ENCODE data around the gene JDP2. TPM values are rescaled to one million over a fixed set of nuclear protein-coding genes. Genes with fewer than 3 reads are reported as not detected.

JDP2 gene
- total and polyA plus RNA-seq, 2 of the 4 experiments (the other 2 are of a cell fraction): 35.7 to 38.4 TPM

DNA sequence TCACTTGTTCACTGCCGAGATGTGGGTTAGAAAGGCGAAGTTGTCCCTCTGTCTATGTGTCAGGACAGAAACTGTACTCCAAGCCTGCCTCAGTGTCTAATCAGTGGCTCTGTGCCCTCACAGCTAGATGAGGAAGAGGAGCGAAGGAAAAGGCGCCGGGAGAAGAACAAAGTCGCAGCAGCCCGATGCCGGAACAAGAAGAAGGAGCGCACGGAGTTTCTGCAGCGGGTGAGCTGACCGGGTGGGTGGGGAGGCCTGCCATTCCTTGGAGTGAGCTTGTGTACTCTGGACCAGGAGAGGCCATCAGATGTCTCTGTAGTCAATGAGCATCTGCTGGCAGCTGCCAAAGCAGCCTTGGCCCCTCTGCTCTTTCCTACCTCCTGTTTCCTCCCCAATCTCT, 33.5 kb downstream of the JDP2 start:
- Histone ChIP-seq H2BK120ac (ENCODE audit: low read depth, low read length) (no peak overlapping the region), H4K5ac (ENCODE audit: low read depth, low read length) (no peak overlapping the region), H3K9ac (ENCODE audit: low read depth, low read length) (no peak overlapping the region), H2BK5ac (ENCODE audit: low read depth, low read length, poor library complexity, severe bottlenecking) (no peak overlapping the region), H3K23ac (ENCODE audit: low read depth, low read length) (no peak overlapping the region), H3K36me3 (ENCODE audit: control insufficient read depth, insufficient read depth, low read length) (peaks cover 47% of the 10 kb centered on the region), H3K79me1 (ENCODE audit: low read depth in 1 of 2, low read length in 2 of 2) (peaks cover 35 to 86% of the 10 kb centered on the region in 2 experiments), H3K4me1 (ENCODE audit: control insufficient read depth, insufficient read depth, low read length) (peaks cover 22% of the 10 kb centered on the region), H3K9me3 (ENCODE audit: control insufficient read depth, insufficient read depth, low read length) (no peaks in the 10 kb centered on the region), H3K4ac (ENCODE audit: low read depth, low read length) (no peak overlapping the region), H3K9me1 (ENCODE audit: insufficient read depth, low read length) (peaks cover 33% of the 10 kb centered on the region), H2BK20ac (ENCODE audit: low read depth, low read length) (no peak overlapping the region), H3K14ac (replicated peaks; ENCODE audit: low read depth, low read length) (no peak overlapping the region), H3K27ac (ENCODE audit: insufficient read depth, low read length) (no peak overlapping the region), H2AK9ac (replicated peaks; ENCODE audit: low read depth, low read length, poor library complexity) (no peak overlapping the region), H4K91ac (ENCODE audit: insufficient read depth, low read depth, low read length) (no peak overlapping the region), H4K8ac (ENCODE audit: low read depth in 2 of 2, low read length in 2 of 2) (no peak overlapping the region), H2AK5ac (ENCODE audit: low read depth, low read length) (no peak overlapping the region), H3K4me3 (ENCODE audit: insufficient read depth, low read depth, low read length) (no peak overlapping the region), H3K4me2 (ENCODE audit: low read depth, low read length) (no peak overlapping the region), H4K20me1 (ENCODE audit: insufficient read depth, low read length) (peaks cover 89% of the 10 kb centered on the region), H3K18ac (ENCODE audit: low read depth, low read length) (no peak overlapping the region), H2AFZ (replicated peaks; ENCODE audit: low read length, poor library complexity) (no peak overlapping the region), H3K27me3 (ENCODE audit: control insufficient read depth, insufficient read depth, low read length) (no peaks in the 10 kb centered on the region), H2BK15ac (ENCODE audit: low read depth, low read length) (no peak overlapping the region), H3K56ac (ENCODE audit: extremely low read depth, insufficient read depth, low read length) (no peak overlapping the region)
- DNase-seq: no peak
- ChIA-PET CTCF (no interaction called here), POLR2A (ENCODE audit: unreplicated experiment) (no interaction called here)
- WGBS, 2 experiments (ENCODE audit: extremely low coverage in 2 of 2, insufficient read length in 1 of 2): no CpG with 5 or more reads among the region's 12 CpGs
- BruUV-seq (replicated peaks): no TSS peak
- dilution Hi-C loops (cut with HindIII; ENCODE audit: low sequenced_read_pairs, unreplicated experiment): no loop called here
- in situ Hi-C loops (cut with MboI; ENCODE audit: low sequenced_read_pairs): no loop called here
- intact Hi-C loops (cut with micrococcal nuclease): no loop called here
- no peak for ATAC-seq (ENCODE audit: low read depth)
- TF ChIP-seq CEBPB (IDR thresholded peaks at IDR 0.05; ENCODE audit: low read depth, low read length) (no peak), NFE2L2 (IDR thresholded peaks at IDR 0.05; ENCODE audit: low read depth, low read length) (no peak), SMC3 (IDR thresholded peaks at IDR 0.05; ENCODE audit: low read depth, low read length) (no peak), MXI1 (IDR thresholded peaks at IDR 0.05; ENCODE audit: borderline replicate concordance, low read depth, low read length) (no peak), RAD21 (IDR thresholded peaks at IDR 0.05; ENCODE audit: low read length) (no peak), CHD1 (IDR thresholded peaks at IDR 0.05; ENCODE audit: low read depth, low read length) (no peak), POLR2A (IDR thresholded peaks at IDR 0.05; ENCODE audit: low read depth, low read length) (no peak), RCOR1 (IDR thresholded peaks at IDR 0.05; ENCODE audit: insufficient replicate concordance, low read length) (no peak), USF2 (IDR thresholded peaks at IDR 0.05; ENCODE audit: low read depth, low read length) (no peak), MAZ (IDR thresholded peaks at IDR 0.05; ENCODE audit: borderline replicate concordance, low read depth, low read length) (no peak), MAFK (IDR thresholded peaks at IDR 0.05; ENCODE audit: low read depth, low read length) (no peak), RFX5 (IDR thresholded peaks at IDR 0.05; ENCODE audit: low read depth, low read length) (no peak), FOS (IDR thresholded peaks at IDR 0.05; ENCODE audit: low read depth, low read length) (no peak), CTCF (conservative IDR thresholded peaks at IDR 0.05; ENCODE audit: low read depth, low read length) (no peak), ELK1 (IDR thresholded peaks at IDR 0.05; ENCODE audit: borderline replicate concordance, low read depth, low read length) (no peak), BHLHE40 (IDR thresholded peaks at IDR 0.05; ENCODE audit: low read depth, low read length) (no peak)
